HepG2 (cell line): Measurements from ENCODE around the gene PC.

ENCODE experiments used
- ELF1 ChIP-seq: sonication (generic); formaldehyde crosslinking; IDR thresholded peaks from 2 replicates; pipeline ENCODE4 v1.4.0; 2020; ENCODE audit warnings: missing genetic modification reagents
- FOSL1 ChIP-seq: sonication (generic); formaldehyde crosslinking; IDR thresholded peaks from 2 replicates; pipeline ENCODE4 v1.9.0; 2021; ENCODE audit warnings: missing genetic modification reagents, borderline replicate concordance
- NFYB ChIP-seq: sonication (generic); formaldehyde crosslinking; IDR thresholded peaks from 2 replicates; pipeline ENCODE4 v1.4.0; 2020; ENCODE audit warnings: missing genetic modification reagents
- PHF20 ChIP-seq: sonication (generic); formaldehyde crosslinking; IDR thresholded peaks from 2 replicates; pipeline ENCODE4 v1.5.0; 2020; ENCODE audit warnings: mild to moderate bottlenecking, missing genetic modification reagents
- POLR2A ChIP-seq, 2 experiments: IDR thresholded peaks; 2 replicates each; pipeline ENCODE4 v1.6.1; 2011; ENCODE audit warnings: low read depth in 2 of 2, low read length in 2 of 2, mild to moderate bottlenecking in 1 of 2, moderate library complexity in 1 of 2; ENCODE audit not compliant: insufficient read depth in 1 of 2
- REPIN1 ChIP-seq: sonication (generic); formaldehyde crosslinking; IDR thresholded peaks from 2 replicates; pipeline ENCODE4 v1.8.0; 2022; ENCODE audit warnings: missing genetic modification reagents, low read depth, mild to moderate bottlenecking, borderline replicate concordance
- TOPORS ChIP-seq: sonication (generic); formaldehyde crosslinking; IDR thresholded peaks from 2 replicates; pipeline ENCODE4 v1.8.0; 2023; ENCODE audit warnings: mild to moderate bottlenecking, missing genetic modification reagents
- ZNF124 ChIP-seq: sonication (generic); formaldehyde crosslinking; IDR thresholded peaks from 2 replicates; pipeline ENCODE4 v1.4.0; 2020; ENCODE audit warnings: missing genetic modification reagents
- ZNF138 ChIP-seq: sonication (generic); formaldehyde crosslinking; IDR thresholded peaks from 2 replicates; pipeline ENCODE4 v1.5.0; 2020; ENCODE audit warnings: mild to moderate bottlenecking, low read depth, missing genetic modification reagents
- ZNF510 ChIP-seq: sonication (generic); formaldehyde crosslinking; IDR thresholded peaks from 2 replicates; pipeline ENCODE4 v1.4.0; 2020; ENCODE audit warnings: low read depth, mild to moderate bottlenecking, missing genetic modification reagents
- ZNF567 ChIP-seq: sonication (generic); formaldehyde crosslinking; IDR thresholded peaks from 2 replicates; pipeline ENCODE4 v1.8.1; 2023; ENCODE audit warnings: mild to moderate bottlenecking, missing genetic modification reagents, borderline replicate concordance

DNA sequence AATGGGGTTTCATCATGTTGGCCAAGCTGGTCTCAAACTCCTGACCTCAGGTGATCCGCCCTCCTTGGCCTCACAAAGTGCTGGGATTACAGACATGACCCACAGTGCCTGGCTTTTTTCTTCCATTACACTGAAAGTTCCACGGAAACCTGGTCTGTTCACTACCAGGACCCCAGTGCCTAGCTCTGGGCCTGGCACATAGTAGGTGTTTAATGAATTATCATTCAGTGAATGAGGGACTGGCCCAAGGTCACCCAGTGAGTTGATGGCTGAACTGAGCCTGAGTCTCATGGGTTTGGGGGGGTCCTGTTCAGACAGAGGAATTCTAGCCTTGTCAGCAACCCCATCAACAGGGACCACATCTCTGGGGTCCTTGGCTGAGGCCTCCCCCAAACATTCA is 20.0 kb upstream of the PC start:
- TF ChIP-seq REPIN1 (CRISPR knock-in tag) (no peak), ZNF138 (CRISPR knock-in tag) (no peak), ELF1 (CRISPR knock-in tag) (no peak), TOPORS (CRISPR knock-in tag) (no peak), ZNF124 (no peak), ZNF567 (CRISPR knock-in tag) (no peak), NFYB (CRISPR knock-in tag) (no peak), POLR2A (IDR thresholded peaks at IDR 0.05; ENCODE audit: insufficient read depth in 1 of 2, low read depth in 2 of 2, low read length in 2 of 2) (no peak), ZNF510 (CRISPR knock-in tag) (no peak), PHF20 (CRISPR knock-in tag) (no peak), FOSL1 (CRISPR knock-in tag) (no peak)
